ENCODE data around the gene TEDDM1.

The TEDDM1 gene

DNA sequence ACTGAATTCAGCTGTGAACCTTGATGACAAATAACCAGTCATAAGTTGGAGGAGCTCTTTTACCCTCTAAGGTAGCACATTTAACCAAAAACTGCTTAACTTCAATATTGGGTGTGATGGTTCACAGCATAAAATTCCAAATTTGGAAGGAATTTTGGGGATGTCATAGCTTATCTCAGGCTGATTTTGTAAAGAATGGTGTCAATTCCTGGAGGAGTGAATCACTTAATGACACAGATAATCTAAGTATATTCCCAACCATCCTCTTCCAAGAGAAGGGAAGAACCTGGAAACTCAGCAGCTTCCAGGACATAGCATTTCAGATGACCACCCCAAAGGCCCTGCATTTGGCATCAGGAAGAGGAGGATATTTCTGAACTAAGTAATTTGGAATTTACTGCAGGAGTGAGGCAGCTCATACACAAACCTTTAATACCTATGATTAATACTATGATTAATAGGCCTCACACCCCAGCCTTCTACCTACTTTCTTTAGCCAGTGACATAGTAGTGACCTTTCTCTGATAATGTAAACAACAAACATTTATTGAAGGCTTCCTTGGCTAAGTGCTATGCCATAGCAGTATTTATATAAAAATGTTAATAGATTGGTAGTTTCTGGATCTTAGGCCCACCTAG is 23.4 kb downstream of the TEDDM1 start:
- FAIRE-seq, result no peak

DNA sequence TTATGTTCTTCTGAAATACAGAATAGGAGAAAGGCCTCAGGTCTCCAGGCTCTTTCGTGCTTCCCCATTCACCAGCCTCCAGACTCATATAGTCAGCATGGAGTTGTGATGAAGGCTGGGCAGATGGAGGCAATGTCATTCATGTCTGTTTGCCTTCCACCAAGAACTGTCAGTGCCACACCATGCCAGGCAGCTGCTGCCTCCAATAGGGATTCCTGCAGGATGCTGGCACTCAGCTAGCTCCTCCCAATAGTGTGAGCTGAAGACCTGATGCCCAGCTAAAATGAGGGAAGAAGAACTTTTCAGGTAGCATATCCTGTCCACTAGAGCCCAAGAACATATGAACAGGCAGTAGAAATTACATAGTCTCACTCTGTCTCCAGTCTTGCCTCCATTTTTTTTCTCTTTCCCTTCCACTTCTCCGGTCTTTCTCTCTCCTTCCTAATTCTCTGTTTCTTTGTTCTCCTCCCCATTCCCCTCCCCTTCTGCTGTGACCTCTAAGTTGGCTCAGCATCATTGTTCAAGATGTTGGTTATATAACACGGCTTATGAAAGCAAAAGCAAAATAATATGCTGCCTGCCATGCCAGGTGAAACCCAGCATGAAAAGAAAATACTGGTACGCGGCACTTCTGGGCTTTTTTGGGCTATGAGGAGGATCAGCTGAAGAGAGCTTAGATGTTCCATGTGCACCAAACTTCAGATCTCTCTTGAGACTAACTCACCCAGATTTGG is 26.2 kb downstream of the TEDDM1 start:
- no peak for FAIRE-seq

DNA sequence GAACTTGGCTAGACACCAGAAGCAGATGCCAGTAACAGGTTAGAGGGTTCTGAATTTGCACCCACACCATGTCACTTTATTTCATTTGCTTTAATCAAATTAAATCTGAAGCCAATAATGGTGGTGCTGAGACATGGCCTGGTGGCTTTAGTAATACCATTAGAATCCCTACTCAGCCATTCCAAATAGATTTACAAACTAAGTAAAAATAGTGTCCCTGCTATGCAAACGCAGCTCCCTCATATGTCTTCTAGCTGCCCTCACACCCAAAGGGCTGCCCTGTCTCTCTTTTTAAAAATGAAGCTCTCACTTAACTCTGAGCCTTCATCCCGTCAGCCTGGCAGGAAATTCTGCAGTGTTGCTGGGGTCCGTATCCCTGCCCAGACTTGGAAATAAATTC is 29.9 kb downstream of the TEDDM1 start:
- FAIRE-seq, result no peak

DNA sequence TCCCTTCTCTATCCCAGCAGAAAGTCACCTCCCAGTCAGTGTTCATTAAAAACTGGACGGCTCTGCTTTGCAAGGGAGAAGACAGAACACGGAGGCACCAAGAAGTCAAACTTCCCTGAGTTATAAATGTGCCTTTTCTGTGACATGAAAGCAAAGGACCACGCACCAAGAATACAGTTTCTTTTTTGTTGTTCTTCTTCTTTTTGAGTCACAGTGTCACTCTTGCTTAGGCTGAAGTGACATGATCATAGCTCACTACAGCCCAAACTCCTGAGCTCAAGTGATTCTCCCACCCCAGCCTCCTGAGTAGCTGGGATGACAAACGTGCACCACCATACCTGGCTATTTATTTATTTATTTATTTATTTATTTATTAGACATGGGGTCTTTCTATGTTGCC is 31.6 kb downstream of the TEDDM1 start:
- FAIRE-seq, result no peak

DNA sequence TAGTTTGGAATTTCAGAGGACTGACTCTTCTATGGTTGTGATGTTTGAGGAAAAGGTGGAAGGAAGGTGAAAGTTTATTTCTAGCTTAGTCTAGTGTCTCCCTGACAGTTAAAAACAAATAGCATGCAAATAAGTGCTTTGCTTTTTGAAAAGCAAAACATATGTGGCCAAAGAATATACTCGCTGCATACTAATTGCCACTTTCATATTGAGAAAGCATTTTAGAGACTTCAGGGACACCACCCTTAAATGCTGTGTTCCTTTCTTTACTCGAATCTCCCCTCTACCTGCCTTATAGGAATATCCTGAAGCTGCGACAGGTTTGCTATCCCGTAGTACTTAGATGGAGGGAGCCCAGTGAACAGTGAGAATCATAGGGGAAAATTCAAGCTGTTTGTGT is 32.1 kb downstream of the TEDDM1 start:
- FAIRE-seq, result no peak

DNA sequence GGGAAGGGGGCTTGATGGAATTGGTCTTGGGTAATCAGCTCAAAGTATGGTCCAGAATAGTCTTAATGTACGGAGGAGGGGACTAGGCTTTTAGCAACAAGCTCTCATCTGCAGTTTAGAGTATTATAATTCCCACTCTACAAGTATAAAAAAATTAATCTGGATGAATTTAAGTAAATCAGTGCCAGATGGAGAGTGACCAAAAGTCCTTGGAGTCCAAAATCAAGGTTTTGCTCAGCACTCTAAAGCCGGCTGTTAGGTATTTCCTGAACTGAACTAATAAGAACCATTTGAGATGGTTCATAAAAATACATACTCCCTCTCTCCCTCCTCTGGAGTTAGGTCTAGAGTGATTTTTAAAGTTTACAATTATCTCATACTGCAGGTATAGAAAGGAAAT is 32.5 kb downstream of the TEDDM1 start:
- no peak for FAIRE-seq

DNA sequence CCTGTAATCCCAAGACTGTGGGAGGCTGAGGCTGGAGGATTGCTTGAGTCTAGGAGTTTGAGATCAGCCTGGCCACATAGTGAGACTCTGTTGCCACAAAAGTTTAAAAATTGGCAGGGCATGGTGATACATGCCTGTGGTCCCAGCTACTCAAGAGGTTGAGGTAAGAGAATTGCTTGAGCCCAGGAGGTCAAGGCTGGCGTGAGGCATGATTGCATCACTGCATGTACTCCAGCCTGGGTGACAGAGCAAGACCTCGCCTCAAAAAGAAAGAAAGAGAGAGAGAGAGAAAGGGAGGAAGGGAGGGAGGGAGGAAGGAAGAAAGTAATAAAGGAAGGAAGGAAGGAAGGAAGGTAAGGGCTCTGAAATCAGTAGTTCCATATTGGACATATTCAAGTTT is 33.9 kb downstream of the TEDDM1 start:
- FAIRE-seq, result no peak

DNA sequence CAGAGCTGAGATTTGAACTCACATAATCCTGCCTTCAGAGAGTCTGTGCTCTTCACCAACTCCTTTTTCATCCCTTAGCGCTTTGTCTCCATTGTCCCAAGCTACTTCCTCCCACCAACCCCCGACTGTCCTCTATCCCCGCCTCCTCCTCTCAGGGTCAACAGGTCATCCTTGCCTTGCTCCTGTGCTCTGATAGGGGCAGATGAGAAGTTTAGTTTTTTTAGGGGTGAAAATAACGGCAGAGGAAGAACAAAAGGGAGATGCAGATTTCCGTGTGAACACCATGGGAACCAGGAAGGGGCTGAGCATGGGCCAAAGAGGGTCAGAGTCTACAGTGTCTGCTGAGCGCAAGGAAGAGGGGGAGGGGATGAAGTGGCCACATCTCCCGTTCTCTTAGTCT is 40.8 kb downstream of the TEDDM1 start:
- FAIRE-seq, result no peak

DNA sequence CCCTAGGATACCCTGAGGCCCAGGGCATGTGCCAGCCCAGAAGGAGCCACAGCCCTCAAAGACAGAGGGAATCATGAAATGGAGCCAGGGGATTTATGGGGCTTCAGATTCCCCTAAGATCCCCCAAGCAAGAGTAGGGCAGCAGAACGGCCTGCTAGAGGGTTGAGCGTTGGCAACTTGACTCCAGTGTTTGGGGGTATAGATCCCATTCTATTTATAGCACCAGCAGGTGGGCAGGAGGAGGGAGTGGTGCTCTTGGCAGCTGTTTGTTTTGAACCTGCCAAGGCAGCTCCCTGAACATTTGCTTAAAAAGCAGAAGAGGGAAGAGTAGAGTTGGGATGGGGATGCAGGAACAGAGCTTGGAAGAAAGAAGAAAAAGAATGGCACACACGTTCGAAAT is 42.6 kb downstream of the TEDDM1 start:
- FAIRE-seq, result no peak

DNA sequence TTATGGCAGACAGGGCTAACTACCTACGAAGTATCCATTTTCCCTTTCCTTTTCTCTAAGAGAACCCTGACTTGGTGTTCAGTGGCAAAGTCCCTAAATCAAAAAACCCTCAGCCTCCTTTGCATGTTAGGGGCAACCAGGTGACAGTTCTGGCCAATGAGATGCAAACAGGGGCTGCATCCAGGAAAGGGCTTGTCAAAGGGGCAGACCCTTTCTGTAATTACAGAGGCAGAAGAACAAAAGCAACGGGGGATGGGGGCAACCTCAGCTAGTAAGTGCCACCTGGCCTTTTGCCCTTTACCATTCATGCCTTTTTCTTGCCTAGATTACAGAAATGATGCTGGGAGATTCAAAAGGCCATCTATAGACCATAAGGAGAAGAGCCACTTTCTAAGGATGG is 43.3 kb downstream of the TEDDM1 start:
- FAIRE-seq, result no peak

DNA sequence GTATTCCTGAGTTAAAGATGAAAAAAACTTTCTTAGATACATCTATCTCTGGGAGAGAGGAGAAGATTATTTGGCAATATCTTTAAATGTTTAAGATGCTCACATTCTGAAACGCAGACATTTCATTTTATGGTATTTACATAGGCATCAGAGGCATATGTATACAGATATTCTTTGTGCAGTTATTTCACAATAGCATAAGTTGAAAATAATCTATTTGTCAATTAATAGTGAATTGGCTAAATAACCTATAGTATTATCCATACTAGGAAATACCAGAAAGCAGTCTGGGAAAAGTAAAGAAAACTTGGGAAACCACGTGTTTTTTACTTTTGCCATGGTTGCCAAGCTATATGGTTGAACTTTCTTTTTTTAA is 44.8 kb downstream of the TEDDM1 start:
- no peak for FAIRE-seq

DNA sequence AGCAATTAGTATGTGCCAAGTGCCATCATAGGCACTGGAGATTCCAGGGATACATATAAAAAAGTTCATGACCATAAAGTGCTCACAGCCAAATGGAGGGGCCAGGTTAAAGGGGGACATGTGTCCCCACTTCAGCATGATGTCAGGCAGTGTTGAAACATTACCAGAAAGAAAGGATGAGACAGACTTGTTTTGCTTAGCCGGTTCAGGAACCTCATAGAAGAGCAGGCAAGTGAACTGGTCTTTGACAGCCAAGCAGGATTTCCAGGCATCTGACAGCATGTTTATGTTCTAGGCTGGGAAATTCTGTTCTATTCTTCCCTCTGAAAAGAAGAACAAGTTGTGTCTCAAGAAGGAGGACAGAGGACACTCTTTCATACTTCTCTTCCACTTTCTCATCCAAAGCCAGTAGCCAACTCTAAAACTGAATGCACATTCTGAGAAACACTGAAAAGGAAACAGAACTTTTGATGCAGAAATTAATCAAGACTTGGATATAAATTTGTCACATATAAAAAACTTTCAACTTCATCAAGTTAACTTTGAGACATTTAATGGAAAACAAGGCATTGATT is 48.6 kb downstream of the TEDDM1 start:
- no peak for FAIRE-seq

DNA sequence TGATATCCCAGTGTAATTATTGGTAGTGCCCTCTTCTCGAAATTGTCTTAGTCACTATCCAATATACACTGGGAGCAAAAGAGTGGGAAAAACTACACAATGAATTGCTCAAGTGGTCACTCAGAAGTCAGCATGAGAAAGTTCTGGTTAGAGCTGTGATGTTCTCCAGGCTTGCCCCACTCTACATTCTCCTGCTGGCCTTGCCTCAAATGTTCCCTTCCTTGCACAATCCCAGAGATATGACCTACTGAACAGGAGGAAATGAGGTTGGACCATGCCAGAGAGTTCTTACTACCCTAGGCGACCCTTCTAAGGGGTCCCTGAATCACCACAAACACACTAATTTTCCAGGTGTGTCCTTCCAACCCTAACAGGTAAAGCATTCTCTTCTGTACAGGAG is 49.6 kb downstream of the TEDDM1 start:
- no peak for FAIRE-seq

DNA sequence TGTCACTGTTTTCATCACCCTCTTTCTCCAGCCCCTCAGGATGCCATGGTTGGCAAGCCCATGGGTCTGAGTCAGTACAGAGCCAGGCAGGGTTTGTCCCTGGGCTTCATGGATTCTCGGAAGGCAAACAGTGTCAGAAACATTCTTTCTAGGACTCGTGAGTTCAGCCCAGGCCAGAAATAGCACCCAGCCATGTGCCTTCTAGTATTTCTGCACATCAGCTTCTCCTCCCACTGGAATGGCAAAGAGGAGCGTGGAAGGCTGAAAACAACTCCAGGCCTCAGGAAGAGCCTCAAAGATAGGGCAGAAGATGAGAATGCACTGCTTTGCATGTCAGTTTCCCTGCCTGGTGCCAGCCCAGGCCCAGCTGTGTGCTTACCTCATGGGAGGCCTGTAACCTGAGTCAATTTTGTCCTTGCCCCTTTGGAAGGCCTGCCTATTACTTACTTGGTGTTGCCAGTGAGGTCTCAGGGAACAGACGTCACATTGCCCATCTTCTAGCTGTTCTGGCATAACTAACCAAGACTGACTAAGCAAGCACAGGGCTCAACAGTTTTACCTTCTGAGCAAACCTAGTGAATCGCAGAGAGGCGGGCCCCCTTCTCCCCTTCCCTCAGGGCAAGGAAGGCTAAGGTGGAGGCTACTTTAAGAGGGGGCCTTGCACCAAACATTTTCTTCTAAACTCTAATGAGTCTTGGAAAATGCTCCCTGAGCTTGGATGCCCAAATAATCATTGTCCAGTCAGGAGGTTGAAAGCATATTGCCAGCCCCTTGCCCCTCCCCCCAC is 51.3 kb downstream of the TEDDM1 start:
- no peak for FAIRE-seq
